B cell (primary cell): ENCODE measurements around the gene SLC12A3. TPM values are rescaled to one million over a fixed set of nuclear protein-coding genes. Genes with fewer than 3 reads are reported as not detected.

Experiments
- ATAC-seq: fragments of 200-7000 bp; cut with Tn5 transposase; one replicate; pipeline ENCODE4 v1.10.0; 2021; ENCODE audit warnings: low read depth, mild to moderate bottlenecking, moderate number of reproducible peaks, moderate library complexity
- CTCF ChIA-PET: fragments of 350-600 bp; sonication (Branson Sonifier 250); formaldehyde crosslinking; loops from one replicate; lab custom pipeline; 2021; ENCODE audit warnings: antibody characterized with exemption, inconsistent platforms; lab: Charles Lee
- POLR2A ChIA-PET: fragments of 350-600 bp; sonication (Branson Sonifier 250); formaldehyde crosslinking; loops from one replicate; lab custom pipeline; 2021; ENCODE audit warnings: antibody characterized with exemption; lab: Charles Lee
- DNase-seq: peaks from one replicate; pipeline ENCODE4 v3.0.0; 2013
- H2AFZ ChIP-seq: 2 replicates; pipeline ENCODE4 v1.6.1; 2012; ENCODE audit warnings: mild to moderate bottlenecking, low read depth, low read length; ENCODE audit not compliant: insufficient read depth, poor library complexity, severe bottlenecking
- H3K27ac ChIP-seq, 2 donors: 1 replicate in 1 of 2; 2 replicates in 1 of 2; pipeline ENCODE4 v1.5.1; 2012 to 2013; ENCODE audit warnings: low read length in 2 of 2, mild to moderate bottlenecking in 2 of 2, moderate library complexity in 1 of 2
- H3K27me3 ChIP-seq, 4 experiments: fragments of 200-600 bp in 1 of 4; sonication (generic) in 1 of 4; replicated peaks in 1 of 4; 1 replicate in 2 of 4; 2 replicates in 2 of 4; pipeline versions ENCODE4 v1.6.1 to v1.7.0; 2013 to 2016; ENCODE audit warnings: low read length in 3 of 4, mild to moderate bottlenecking in 2 of 4, mixed read lengths in 1 of 4, moderate library complexity in 1 of 4; ENCODE audit not compliant: insufficient read depth in 4 of 4, control insufficient read depth in 3 of 4; ENCODE audit errors: control extremely low read depth in 1 of 4
- H3K36me3 ChIP-seq, 2 experiments: replicated peaks in 1 of 2; 1 replicate in 1 of 2; 2 replicates in 1 of 2; pipeline versions ENCODE4 v1.6.1 to v1.7.1; 2013; ENCODE audit warnings: low read length in 1 of 2; ENCODE audit not compliant: insufficient read depth in 2 of 2, control insufficient read depth in 1 of 2; ENCODE audit errors: control extremely low read depth in 1 of 2, extremely low read depth in 1 of 2
- H3K4me1 ChIP-seq, 2 donors: fragments of 200-600 bp in 1 of 2; sonication (generic) in 1 of 2; 1 replicate in 1 of 2; 2 replicates in 1 of 2; pipeline versions ENCODE4 v1.5.1 to v1.6.1; 2013 to 2017; ENCODE audit warnings: low read length in 2 of 2; ENCODE audit not compliant: control insufficient read depth in 2 of 2, insufficient read depth in 2 of 2
- H3K4me2 ChIP-seq: replicated peaks from 2 replicates; pipeline ENCODE3; 2012; ENCODE audit warnings: mild to moderate bottlenecking, low read depth, low read length; ENCODE audit not compliant: poor library complexity, severe bottlenecking
- H3K4me3 ChIP-seq, 5 experiments: fragments of 200-600 bp in 1 of 5; sonication (generic) in 1 of 5; 1 replicate in 3 of 5; 2 replicates in 2 of 5; pipeline versions ENCODE4 v1.5.1 to v1.7.0; 2011 to 2016; ENCODE audit warnings: low read length in 4 of 5, mild to moderate bottlenecking in 4 of 5, low read depth in 2 of 5, control low read depth in 1 of 5, moderate library complexity in 1 of 5; ENCODE audit not compliant: insufficient read depth in 1 of 5; ENCODE audit errors: control extremely low read depth in 1 of 5, extremely low read depth in 1 of 5
- H3K79me2 ChIP-seq: fragments of 200-600 bp; sonication (generic); one replicate; pipeline ENCODE4 v1.6.0; 2016; ENCODE audit warnings: low read length; ENCODE audit not compliant: control insufficient read depth, insufficient read depth
- H3K9ac ChIP-seq: fragments of 200-600 bp; sonication (generic); 2 replicates; pipeline ENCODE4 v1.6.1; 2017; ENCODE audit warnings: mild to moderate bottlenecking, low read length, moderate library complexity
- H3K9me3 ChIP-seq, 3 donors: one replicate each; pipeline versions ENCODE4 v1.6.1 to v1.7.1; 2013; ENCODE audit warnings: low read length in 2 of 3; ENCODE audit not compliant: control insufficient read depth in 2 of 3, insufficient read depth in 1 of 3; ENCODE audit errors: control extremely low read depth in 1 of 3
- H4K20me1 ChIP-seq: 2 replicates; pipeline ENCODE4 v1.6.0; 2012; ENCODE audit warnings: mild to moderate bottlenecking, low read length; ENCODE audit not compliant: insufficient read depth, control insufficient read depth, poor library complexity, severe bottlenecking
- H3K27ac Mint-ChIP-seq: one replicate; pipeline ENCODE4 v1.8.0; 2021; ENCODE audit warnings: mixed read lengths
- H3K27me3 Mint-ChIP-seq: one replicate; pipeline ENCODE4 v1.8.0; 2021; ENCODE audit warnings: mixed read lengths
- H3K4me1 Mint-ChIP-seq: one replicate; pipeline ENCODE4 v1.8.0; 2021; ENCODE audit warnings: mixed read lengths
- H3K4me3 Mint-ChIP-seq: one replicate; pipeline ENCODE4 v1.8.0; 2021; ENCODE audit warnings: mixed read lengths
- H3K9me3 Mint-ChIP-seq: one replicate; pipeline ENCODE4 v1.8.0; 2022; ENCODE audit warnings: mixed read lengths; ENCODE audit not compliant: insufficient read depth
- EZH2 ChIP-seq: IDR thresholded peaks from 2 replicates; pipeline ENCODE4 v1.6.1; 2012; ENCODE audit warnings: borderline replicate concordance, low read depth, mild to moderate bottlenecking, moderate library complexity, low read length; ENCODE audit not compliant: insufficient read depth, poor library complexity, severe bottlenecking
- WGBS: methylation state at CpG from one replicate; pipeline ENCODE4 v1.1.5; 2013; ENCODE audit warnings: missing lambda C conversion rate; ENCODE audit not compliant: insufficient coverage; 5-methylcytosine and 5-hydroxymethylcytosine counted together
- intact Hi-C: fragments of 100-400 bp; cut with micrococcal nuclease; formaldehyde crosslinking; loops from one replicate; pipeline ENCODE4 v1.10.0; 2022
- polyA plus RNA-seq: library from polyadenylated mRNA; depleted of rRNA; stranded (reverse); fragments of >200 nt; gene quantifications from 2 replicates; pipeline ENCODE4 v1.2.3, GENCODE V29; 2012
- total RNA-seq, 2 donors: library from RNA; stranded (reverse); fragments of 120-200 nt in 1 of 2; gene quantifications; 1 replicate in 1 of 2; 2 replicates in 1 of 2; pipeline versions ENCODE4 v1.2.3 to v1.2.4, GENCODE V29; 2013 to 2022
- TF ChIP-seq, protein P1 (sequence below): fragments of 200-600 bp; IDR thresholded peaks from one replicate; pipeline ENCODE4 v1.8.0; 2022; ENCODE audit warnings: antibody characterized with exemption, mild to moderate bottlenecking

SLC12A3 gene
- total and polyA plus RNA-seq, 2 donors (not counting 1 experiment from before 2014, with no cell fraction given), result 1.3 to 4.9 TPM

GRCh38 chr16:56912746-56913708 lies 48.0 kb downstream of the SLC12A3 start:
- CTCF ChIA-PET, result interaction anchor here (0.8 to 3.3 kb wide), 5 partner anchors 14 to 46 kb away, joined by 3 to 12 read pairs (median 6); partner anchors contain the start of gene HERPUD1
- peak overlapping the region; percentile 86 to 97 for H3K27ac ChIP-seq

More at GRCh38 chr16:56912746-56913708, 48.0 kb downstream of the SLC12A3 start:
- Mint-ChIP-seq H3K27ac (peak overlapping the region; percentile 99), H3K4me1 (peaks cover 78% of the 10 kb centered on the region), H3K27me3 (no peaks in the 10 kb centered on the region), H3K9me3 (no peaks in the 10 kb centered on the region), H3K4me3 (peak overlapping the region; percentile 73)
- no peaks in the 10 kb centered on the region for H3K27me3 ChIP-seq
- H3K79me2 ChIP-seq, result no peaks in the 10 kb centered on the region
- ATAC-seq, result peak; percentile 2
- H3K4me3 ChIP-seq, result peak overlapping the region in 1 of 5 experiments; percentile 48
- peak; percentile 50 for DNase-seq
- peak overlapping the region; percentile 71 for H3K4me2 ChIP-seq
- no peaks in the 10 kb centered on the region for H3K9me3 ChIP-seq
- POLR2A ChIA-PET, result interaction anchor here (0.5 to 6.9 kb wide), 7 partner anchors 11 to 131 kb away, joined by 3 to 76 read pairs (median 8); partner anchors contain the start of gene HERPUD1
- no peak overlapping the region for H2AFZ ChIP-seq
- H3K4me1 ChIP-seq, result peaks cover 65 to 80% of the 10 kb centered on the region in 2 donors
- 67% methylated on average over 10 of the region's 18 CpGs for WGBS
- TF ChIP-seq EZH2, result no peak
- TF ChIP-seq, protein P1, sequence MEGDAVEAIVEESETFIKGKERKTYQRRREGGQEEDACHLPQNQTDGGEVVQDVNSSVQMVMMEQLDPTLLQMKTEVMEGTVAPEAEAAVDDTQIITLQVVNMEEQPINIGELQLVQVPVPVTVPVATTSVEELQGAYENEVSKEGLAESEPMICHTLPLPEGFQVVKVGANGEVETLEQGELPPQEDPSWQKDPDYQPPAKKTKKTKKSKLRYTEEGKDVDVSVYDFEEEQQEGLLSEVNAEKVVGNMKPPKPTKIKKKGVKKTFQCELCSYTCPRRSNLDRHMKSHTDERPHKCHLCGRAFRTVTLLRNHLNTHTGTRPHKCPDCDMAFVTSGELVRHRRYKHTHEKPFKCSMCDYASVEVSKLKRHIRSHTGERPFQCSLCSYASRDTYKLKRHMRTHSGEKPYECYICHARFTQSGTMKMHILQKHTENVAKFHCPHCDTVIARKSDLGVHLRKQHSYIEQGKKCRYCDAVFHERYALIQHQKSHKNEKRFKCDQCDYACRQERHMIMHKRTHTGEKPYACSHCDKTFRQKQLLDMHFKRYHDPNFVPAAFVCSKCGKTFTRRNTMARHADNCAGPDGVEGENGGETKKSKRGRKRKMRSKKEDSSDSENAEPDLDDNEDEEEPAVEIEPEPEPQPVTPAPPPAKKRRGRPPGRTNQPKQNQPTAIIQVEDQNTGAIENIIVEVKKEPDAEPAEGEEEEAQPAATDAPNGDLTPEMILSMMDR, result no peak
- H3K36me3 ChIP-seq, result no peaks in the 10 kb centered on the region
- H4K20me1 ChIP-seq, result no peaks in the 10 kb centered on the region
- intact Hi-C loops, result loop anchor here (1.0 to 10.0 kb wide), 4 partner anchors 18 to 308 kb away; partner anchors contain the start of genes MT2A and SLC12A3
- H3K9ac ChIP-seq, result no peak overlapping the region
